ENCODE data around the gene CMC4. TPM values are rescaled to one million over a fixed set of nuclear protein-coding genes. Genes with fewer than 3 reads are reported as not detected.

CMC4 gene, protein sequence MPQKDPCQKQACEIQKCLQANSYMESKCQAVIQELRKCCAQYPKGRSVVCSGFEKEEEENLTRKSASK
- polyA plus RNA-seq (15.7 and 16.4 TPM in 2 replicates), polyA minus RNA-seq (5.4 and 7.5 TPM in 2 replicates)

DNA sequence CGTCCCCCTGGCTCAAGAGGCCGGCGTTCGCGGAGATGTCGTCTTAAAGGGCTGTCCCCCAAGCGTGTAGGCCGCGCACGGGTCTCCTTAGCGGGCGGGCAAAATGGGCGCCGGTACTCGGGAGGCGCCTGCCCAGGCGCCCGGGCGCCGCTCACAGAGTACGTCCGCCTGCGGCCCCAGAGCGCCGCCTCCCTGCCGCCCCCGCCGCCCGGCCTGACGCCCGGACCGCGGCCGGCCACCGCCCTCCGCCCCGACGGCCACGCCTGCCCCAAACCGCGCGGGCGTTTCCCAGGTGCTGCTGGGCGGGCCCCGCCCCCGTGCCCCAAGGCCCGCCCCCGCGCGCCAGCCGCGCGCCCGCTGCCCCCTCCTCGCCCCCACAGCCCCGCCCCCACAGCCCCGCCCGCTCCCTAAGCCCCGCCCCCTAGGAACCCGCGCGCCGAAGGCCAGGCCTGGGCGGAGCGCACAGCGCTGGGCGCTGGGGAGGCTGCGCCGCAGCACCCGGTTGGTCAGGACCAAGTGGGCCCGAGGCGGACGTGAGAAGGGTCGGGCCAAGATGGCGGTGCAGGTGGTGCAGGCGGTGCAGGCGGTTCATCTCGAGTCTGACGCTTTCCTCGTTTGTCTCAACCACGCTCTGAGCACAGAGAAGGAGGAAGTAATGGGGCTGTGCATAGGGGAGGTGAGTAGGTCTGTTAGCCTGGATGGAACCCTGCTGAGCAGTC lies at the start of gene CMC4, which contains the start of the genes BRCC3 and MTCP1:
CMC4 (minus strand) TSS at position 162 of the 719 bp plus-strand sequence. CDS start 7,113 bp downstream, outside the sequence.
BRCC3 (plus strand) TSS at position 534 of the 719 bp plus-strand sequence; CDS start at position 554, 20 bp downstream.
MTCP1 (minus strand) TSS at position 162 of the 719 bp plus-strand sequence. CDS start 5,126 bp downstream, outside the sequence.
- Histone ChIP-seq H3K79me2 (replicated peaks; ENCODE audit: insufficient read depth, low read length) (peaks cover 3% of the 10 kb centered on the region), H3K36me3 (ENCODE audit: insufficient read depth, low read length) (no peaks in the 10 kb centered on the region), H3K9ac (ENCODE audit: low read length) (peak within 1 kb of the TSS; percentile 75), H3K27me3 (ENCODE audit: insufficient read depth, low read depth, low read length) (no peaks in the 10 kb centered on the region), H3F3A (ENCODE audit: insufficient read depth, low read length, poor library complexity, severe bottlenecking) (no peaks in the 10 kb centered on the region), H3K4me2 (ENCODE audit: low read length) (peak within 1 kb of the TSS; percentile 76), H3K27ac (ENCODE audit: low read length) (peak within 1 kb of the TSS; percentile 71), H3K4me3 (ENCODE audit: low read length) (peak within 1 kb of the TSS; percentile 76), H3K9me2 (ENCODE audit: insufficient read depth, low read length) (no peaks in the 10 kb centered on the region), H2AFZ (ENCODE audit: low read depth, low read length) (peak within 1 kb of the TSS; percentile 69), H4K20me1 (ENCODE audit: insufficient read depth) (no peaks in the 10 kb centered on the region), H3K9me3 (ENCODE audit: low read length) (no peaks in the 10 kb centered on the region)
- TF ChIP-seq MXI1 (conservative IDR thresholded peaks at IDR 0.05; ENCODE audit: poor library complexity, severe bottlenecking) (peak; percentile 49), POLR2AphosphoS5 (IDR thresholded peaks at IDR 0.05) (peak; percentile 70), EZH2 (IDR thresholded peaks at IDR 0.05; ENCODE audit: borderline replicate concordance, insufficient read depth, low read length, poor library complexity, severe bottlenecking) (no peak), TAF1 (IDR thresholded peaks at IDR 0.05; ENCODE audit: low read depth) (peak; percentile 54)

DNA sequence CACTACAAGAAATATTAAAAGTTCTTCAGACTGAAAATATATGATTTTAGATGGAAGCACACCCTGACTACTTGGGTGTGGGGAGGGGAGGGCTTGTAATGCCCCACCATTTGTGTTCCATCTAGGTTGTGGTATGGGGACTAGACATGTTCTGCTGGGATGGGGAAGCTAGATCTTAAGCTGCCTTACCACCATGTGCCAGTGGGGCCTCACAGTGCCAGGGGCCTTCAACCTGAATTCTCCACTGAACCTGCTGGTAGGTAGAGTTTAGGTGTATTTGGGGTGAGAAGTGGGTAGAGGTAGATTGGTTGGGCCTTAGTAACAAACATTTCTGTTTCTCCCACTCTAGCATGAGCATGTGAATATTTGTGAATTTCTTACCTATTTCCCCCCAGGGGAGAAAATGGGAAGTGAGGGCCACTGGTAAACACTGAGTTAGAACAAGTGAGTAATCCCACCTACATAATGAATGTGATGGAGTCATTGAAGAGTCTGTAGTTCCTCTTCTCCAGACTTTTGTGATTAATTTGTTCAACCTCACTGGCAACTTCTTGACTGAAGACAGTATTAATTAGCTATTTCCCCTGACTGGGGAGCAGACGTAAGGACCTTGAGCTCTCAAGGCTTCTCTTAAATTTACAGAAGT lies 44.4 kb upstream of the CMC4 start:
- no peaks in the 10 kb centered on the region for H3K79me2 ChIP-seq (replicated peaks; ENCODE audit: insufficient read depth, low read length)
- no peaks in the 10 kb centered on the region for H3K9me2 ChIP-seq (ENCODE audit: insufficient read depth, low read length)
- no peak overlapping the region for H2AFZ ChIP-seq (ENCODE audit: low read depth, low read length)
- H3K4me2 ChIP-seq (ENCODE audit: low read length): no peak overlapping the region
- no peaks in the 10 kb centered on the region for H3K36me3 ChIP-seq (ENCODE audit: insufficient read depth, low read length)
- TF ChIP-seq TAF1 (IDR thresholded peaks at IDR 0.05; ENCODE audit: low read depth) (no peak), EZH2 (IDR thresholded peaks at IDR 0.05; ENCODE audit: borderline replicate concordance, insufficient read depth, low read length, poor library complexity, severe bottlenecking) (no peak), SMC3 (conservative IDR thresholded peaks at IDR 0.05; ENCODE audit: poor library complexity) (no peak), RAD21 (conservative IDR thresholded peaks at IDR 0.05) (no peak), POLR2AphosphoS5 (IDR thresholded peaks at IDR 0.05) (no peak), MXI1 (conservative IDR thresholded peaks at IDR 0.05; ENCODE audit: poor library complexity, severe bottlenecking) (no peak)
- TF ChIP-seq, protein P1, sequence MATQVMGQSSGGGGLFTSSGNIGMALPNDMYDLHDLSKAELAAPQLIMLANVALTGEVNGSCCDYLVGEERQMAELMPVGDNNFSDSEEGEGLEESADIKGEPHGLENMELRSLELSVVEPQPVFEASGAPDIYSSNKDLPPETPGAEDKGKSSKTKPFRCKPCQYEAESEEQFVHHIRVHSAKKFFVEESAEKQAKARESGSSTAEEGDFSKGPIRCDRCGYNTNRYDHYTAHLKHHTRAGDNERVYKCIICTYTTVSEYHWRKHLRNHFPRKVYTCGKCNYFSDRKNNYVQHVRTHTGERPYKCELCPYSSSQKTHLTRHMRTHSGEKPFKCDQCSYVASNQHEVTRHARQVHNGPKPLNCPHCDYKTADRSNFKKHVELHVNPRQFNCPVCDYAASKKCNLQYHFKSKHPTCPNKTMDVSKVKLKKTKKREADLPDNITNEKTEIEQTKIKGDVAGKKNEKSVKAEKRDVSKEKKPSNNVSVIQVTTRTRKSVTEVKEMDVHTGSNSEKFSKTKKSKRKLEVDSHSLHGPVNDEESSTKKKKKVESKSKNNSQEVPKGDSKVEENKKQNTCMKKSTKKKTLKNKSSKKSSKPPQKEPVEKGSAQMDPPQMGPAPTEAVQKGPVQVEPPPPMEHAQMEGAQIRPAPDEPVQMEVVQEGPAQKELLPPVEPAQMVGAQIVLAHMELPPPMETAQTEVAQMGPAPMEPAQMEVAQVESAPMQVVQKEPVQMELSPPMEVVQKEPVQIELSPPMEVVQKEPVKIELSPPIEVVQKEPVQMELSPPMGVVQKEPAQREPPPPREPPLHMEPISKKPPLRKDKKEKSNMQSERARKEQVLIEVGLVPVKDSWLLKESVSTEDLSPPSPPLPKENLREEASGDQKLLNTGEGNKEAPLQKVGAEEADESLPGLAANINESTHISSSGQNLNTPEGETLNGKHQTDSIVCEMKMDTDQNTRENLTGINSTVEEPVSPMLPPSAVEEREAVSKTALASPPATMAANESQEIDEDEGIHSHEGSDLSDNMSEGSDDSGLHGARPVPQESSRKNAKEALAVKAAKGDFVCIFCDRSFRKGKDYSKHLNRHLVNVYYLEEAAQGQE (IDR thresholded peaks at IDR 0.05; ENCODE audit: borderline replicate concordance): no peak
- TF ChIP-seq, protein P2, sequence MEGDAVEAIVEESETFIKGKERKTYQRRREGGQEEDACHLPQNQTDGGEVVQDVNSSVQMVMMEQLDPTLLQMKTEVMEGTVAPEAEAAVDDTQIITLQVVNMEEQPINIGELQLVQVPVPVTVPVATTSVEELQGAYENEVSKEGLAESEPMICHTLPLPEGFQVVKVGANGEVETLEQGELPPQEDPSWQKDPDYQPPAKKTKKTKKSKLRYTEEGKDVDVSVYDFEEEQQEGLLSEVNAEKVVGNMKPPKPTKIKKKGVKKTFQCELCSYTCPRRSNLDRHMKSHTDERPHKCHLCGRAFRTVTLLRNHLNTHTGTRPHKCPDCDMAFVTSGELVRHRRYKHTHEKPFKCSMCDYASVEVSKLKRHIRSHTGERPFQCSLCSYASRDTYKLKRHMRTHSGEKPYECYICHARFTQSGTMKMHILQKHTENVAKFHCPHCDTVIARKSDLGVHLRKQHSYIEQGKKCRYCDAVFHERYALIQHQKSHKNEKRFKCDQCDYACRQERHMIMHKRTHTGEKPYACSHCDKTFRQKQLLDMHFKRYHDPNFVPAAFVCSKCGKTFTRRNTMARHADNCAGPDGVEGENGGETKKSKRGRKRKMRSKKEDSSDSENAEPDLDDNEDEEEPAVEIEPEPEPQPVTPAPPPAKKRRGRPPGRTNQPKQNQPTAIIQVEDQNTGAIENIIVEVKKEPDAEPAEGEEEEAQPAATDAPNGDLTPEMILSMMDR (IDR thresholded peaks at IDR 0.05; ENCODE audit: poor library complexity, severe bottlenecking): no peak
- H4K20me1 ChIP-seq (ENCODE audit: insufficient read depth): no peaks in the 10 kb centered on the region
- H3K4me3 ChIP-seq (ENCODE audit: low read length): no peak overlapping the region
- H3K9me3 ChIP-seq (ENCODE audit: low read length): no peaks in the 10 kb centered on the region
- H3F3A ChIP-seq (ENCODE audit: insufficient read depth, low read length, poor library complexity, severe bottlenecking): no peaks in the 10 kb centered on the region
- H3K27me3 ChIP-seq (ENCODE audit: insufficient read depth, low read depth, low read length): no peaks in the 10 kb centered on the region
- no peak overlapping the region for H3K27ac ChIP-seq (ENCODE audit: low read length)
- H3K9ac ChIP-seq (ENCODE audit: low read length): no peak overlapping the region

Data from neural cell (in vitro differentiated cells).